Caco-2 (cell line): ENCODE results near the gene CTNND2. TPM values are rescaled to one million over a fixed set of nuclear protein-coding genes. Genes with fewer than 3 reads are reported as not detected.

ENCODE experiments used
- BruUV-seq: library from RNA; stranded (reverse); fragments of 400-500 nt; replicated peaks from 2 replicates; lab custom pipeline; 2021; lab: Mats Ljungman, UMichigan
- CTCF ChIA-PET: fragments of 300-600 bp; sonication (Branson Sonifier 250); formaldehyde crosslinking; loops from one replicate; lab custom pipeline; 2022; ENCODE audit warnings: antibody characterized with exemption; lab: Charles Lee
- POLR2A ChIA-PET: fragments of 300-600 bp; sonication (Branson Sonifier 250); formaldehyde crosslinking; loops from one replicate; lab custom pipeline; 2022; ENCODE audit warnings: antibody characterized with exemption; lab: Charles Lee
- DNase-seq, 2 experiments: peaks; one replicate each; pipeline versions ENCODE4 v3.0.0 to v3.0.0-alpha.2; 2020 to 2022
- H3K27me3 ChIP-seq: replicated peaks from 2 replicates; pipeline ENCODE4 v1.6.0; 2011; ENCODE audit warnings: low read length; ENCODE audit not compliant: control insufficient read depth, insufficient read depth
- H3K36me3 ChIP-seq: 2 replicates; pipeline ENCODE4 v1.5.1; 2011; ENCODE audit warnings: low read length; ENCODE audit not compliant: control insufficient read depth, insufficient read depth
- H3K4me1 ChIP-seq: fragments of 250-450 bp; sonication (Bioruptor Pico); 2 replicates; pipeline ENCODE4 v1.5.1; 2020; ENCODE audit warnings: mild to moderate bottlenecking
- H3K4me3 ChIP-seq: 2 replicates; pipeline ENCODE4 v1.5.1; 2011; ENCODE audit warnings: low read depth, mild to moderate bottlenecking, control low read depth, low read length
- H3K9me3 ChIP-seq: fragments of 250-450 bp; sonication (Bioruptor Pico); 2 replicates; pipeline ENCODE4 v1.5.1; 2020; ENCODE audit warnings: mild to moderate bottlenecking, moderate library complexity
- H3K27ac Mint-ChIP-seq: one replicate; pipeline ENCODE4 v1.8.0; 2022; ENCODE audit warnings: mixed read lengths; ENCODE audit not compliant: unreplicated experiment
- H3K27me3 Mint-ChIP-seq: one replicate; pipeline ENCODE4 v1.8.0; 2022; ENCODE audit warnings: mixed read lengths; ENCODE audit not compliant: insufficient read depth, unreplicated experiment
- H3K36me3 Mint-ChIP-seq: one replicate; pipeline ENCODE4 v1.8.0; 2022; ENCODE audit warnings: mild to moderate bottlenecking, mixed read lengths; ENCODE audit not compliant: insufficient read depth, unreplicated experiment
- H3K4me1 Mint-ChIP-seq: one replicate; pipeline ENCODE4 v1.8.0; 2022; ENCODE audit warnings: low read depth, mixed read lengths; ENCODE audit not compliant: unreplicated experiment
- H3K4me3 Mint-ChIP-seq: one replicate; pipeline ENCODE4 v1.8.0; 2022; ENCODE audit warnings: mild to moderate bottlenecking, moderate library complexity, mixed read lengths; ENCODE audit not compliant: unreplicated experiment
- H3K9me3 Mint-ChIP-seq: one replicate; pipeline ENCODE4 v1.8.0; 2022; ENCODE audit warnings: mixed read lengths; ENCODE audit not compliant: unreplicated experiment
- CTCF ChIP-seq, 2 experiments: fragments of 200-600 bp in 1 of 2; IDR thresholded peaks; 1 replicate in 1 of 2; 2 replicates in 1 of 2; pipeline versions ENCODE4 v1.5.1 to v1.8.0; 2011 to 2022; ENCODE audit warnings: antibody characterized with exemption in 1 of 2, control low read depth in 1 of 2, inconsistent platforms in 1 of 2, low read depth in 1 of 2, low read length in 1 of 2, mild to moderate bottlenecking in 1 of 2, moderate library complexity in 1 of 2; ENCODE audit not compliant: insufficient read depth in 1 of 2, severe bottlenecking in 1 of 2, unreplicated experiment in 1 of 2
- intact Hi-C: fragments of 100-400 bp; cut with micrococcal nuclease; formaldehyde crosslinking; loops from one replicate; pipeline ENCODE4 v1.10.0; 2022; ENCODE audit not compliant: unreplicated experiment
- total RNA-seq: library from RNA; stranded (reverse); gene quantifications from 2 replicates; pipeline ENCODE4 v1.2.3, GENCODE V29; 2022

CTNND2 gene
- total RNA-seq, 1 experiment from 2014 or later: 0.32 TPM

GRCh38 chr5:11922394-11922793 lies 18.1 kb upstream of the CTNND2 start:
- POLR2A ChIA-PET: no interaction called here
- Mint-ChIP-seq H3K9me3 (peaks cover 18% of the 10 kb centered on the region), H3K4me1 (no peaks in the 10 kb centered on the region), H3K4me3 (no peak overlapping the region), H3K36me3 (no peaks in the 10 kb centered on the region), H3K27me3 (peaks cover 2% of the 10 kb centered on the region), H3K27ac (no peak overlapping the region)
- DNase-seq: no peak
- TF ChIP-seq CTCF (IDR thresholded peaks at IDR 0.05; ENCODE audit: insufficient read depth in 1 of 2, low read depth in 1 of 2, low read length in 1 of 2, severe bottlenecking in 1 of 2, unreplicated experiment in 1 of 2): no peak
- H3K4me3 ChIP-seq: no peak overlapping the region
- H3K4me1 ChIP-seq: no peaks in the 10 kb centered on the region
- no TSS peak for BruUV-seq
- intact Hi-C loops: no loop called here
- no peaks in the 10 kb centered on the region for H3K36me3 ChIP-seq
- H3K27me3 ChIP-seq: no peaks in the 10 kb centered on the region; the same call in 1 of the 2 replicates
- H3K9me3 ChIP-seq: no peaks in the 10 kb centered on the region
- CTCF ChIA-PET: no interaction called here

GRCh38 chr5:11918463-11919045 lies 14.3 kb upstream of the CTNND2 start:
- CTCF ChIA-PET: no interaction called here
- Mint-ChIP-seq H3K36me3 (no peaks in the 10 kb centered on the region), H3K27ac (no peak overlapping the region), H3K27me3 (no peaks in the 10 kb centered on the region), H3K9me3 (peaks cover 14% of the 10 kb centered on the region), H3K4me1 (no peaks in the 10 kb centered on the region), H3K4me3 (no peak overlapping the region)
- BruUV-seq: no TSS peak
- no peaks in the 10 kb centered on the region for H3K36me3 ChIP-seq
- no peaks in the 10 kb centered on the region; the same call in 1 of the 2 replicates for H3K27me3 ChIP-seq
- no peak for DNase-seq
- intact Hi-C loops: no loop called here
- no peak for TF ChIP-seq CTCF (IDR thresholded peaks at IDR 0.05; ENCODE audit: insufficient read depth in 1 of 2, low read depth in 1 of 2, low read length in 1 of 2, severe bottlenecking in 1 of 2, unreplicated experiment in 1 of 2)
- H3K9me3 ChIP-seq: no peaks in the 10 kb centered on the region
- POLR2A ChIA-PET: no interaction called here
- no peak overlapping the region for H3K4me3 ChIP-seq
- no peaks in the 10 kb centered on the region for H3K4me1 ChIP-seq

GRCh38 chr5:11909471-11909870 lies 5.2 kb upstream of the CTNND2 start:
- H3K36me3 ChIP-seq: no peaks in the 10 kb centered on the region
- CTCF ChIA-PET: interaction anchor here (0.6 kb wide), 1 partner anchor 203 kb away, joined by 3 read pairs; no protein-coding TSS in a partner anchor
- peaks cover 10% of the 10 kb centered on the region for H3K9me3 Mint-ChIP-seq
- peaks cover 5% of the 10 kb centered on the region for H3K27me3 Mint-ChIP-seq
- peaks cover 6% of the 10 kb centered on the region for H3K36me3 Mint-ChIP-seq
- H3K4me1 Mint-ChIP-seq: no peaks in the 10 kb centered on the region
- intact Hi-C loops: no loop called here
- no peaks in the 10 kb centered on the region for H3K4me1 ChIP-seq
- BruUV-seq: no TSS peak
- TF ChIP-seq CTCF (IDR thresholded peaks at IDR 0.05; ENCODE audit: insufficient read depth in 1 of 2, low read depth in 1 of 2, low read length in 1 of 2, severe bottlenecking in 1 of 2, unreplicated experiment in 1 of 2): no peak
- no peaks in the 10 kb centered on the region for H3K9me3 ChIP-seq
- H3K27ac Mint-ChIP-seq: no peak overlapping the region
- POLR2A ChIA-PET: no interaction called here
- no peak overlapping the region for H3K4me3 ChIP-seq
- no peak overlapping the region for H3K4me3 Mint-ChIP-seq
- no peaks in the 10 kb centered on the region; the same call in 1 of the 2 replicates for H3K27me3 ChIP-seq
- DNase-seq: no peak
